ENCODE measurements around the gene TTC12. TPM values are rescaled to one million over a fixed set of nuclear protein-coding genes. Genes with fewer than 3 reads are reported as not detected.
A peak's percentile ranks its signal among the peaks of the same experiment; 100 is the strongest.

TTC12 gene
- total RNA-seq, 2 donors from 2014 or later: 6.2 to 12.8 TPM

- H3K36me3 Mint-ChIP-seq: peaks cover 4% of the 10 kb centered on the region
- no peak overlapping the region for H3K4me3 Mint-ChIP-seq
- H3K4me1 Mint-ChIP-seq (ENCODE audit: low read depth in 2 of 2): peaks cover 0 to 6% of the 10 kb centered on the region in 2 donors
- H3K27ac Mint-ChIP-seq: no peak overlapping the region
- ATAC-seq: no peak
- H3K27me3 Mint-ChIP-seq: no peaks in the 10 kb centered on the region
- no peak for DNase-seq (ENCODE audit: low spot score)
- no peaks in the 10 kb centered on the region for H3K9me3 Mint-ChIP-seq
Observed at GRCh38 chr11:113322158-113322557, 7.8 kb downstream of the TTC12 start.

- H3K9me3 Mint-ChIP-seq: no peaks in the 10 kb centered on the region
- ATAC-seq: no peak
- peaks cover 7% of the 10 kb centered on the region for H3K36me3 Mint-ChIP-seq
Observed at GRCh38 chr11:113324250-113324649, 9.9 kb downstream of the TTC12 start.

GRCh38 chr11:113329725-113330124, 15.3 kb downstream of the TTC12 start:
- Mint-ChIP-seq H3K4me3 (no peak overlapping the region), H3K27me3 (no peaks in the 10 kb centered on the region), H3K36me3 (peaks cover 7% of the 10 kb centered on the region), H3K9me3 (no peaks in the 10 kb centered on the region), H3K27ac (no peak overlapping the region), H3K4me1 (ENCODE audit: low read depth in 2 of 2) (no peaks in the 10 kb centered on the region)
- ATAC-seq (no peak), DNase-seq (ENCODE audit: low spot score) (no peak)

More at GRCh38 chr11:113324250-113324649, 9.9 kb downstream of the TTC12 start:
- Mint-ChIP-seq H3K27ac (no peak overlapping the region), H3K4me3 (no peak overlapping the region), H3K4me1 (ENCODE audit: low read depth in 2 of 2) (no peaks in the 10 kb centered on the region), H3K27me3 (no peaks in the 10 kb centered on the region)
- DNase-seq (ENCODE audit: low spot score): no peak

GRCh38 chr11:113331441-113331840, 17.1 kb downstream of the TTC12 start:
- H3K36me3 Mint-ChIP-seq: peaks cover 7% of the 10 kb centered on the region
- DNase-seq (ENCODE audit: low spot score) (no peak), ATAC-seq (no peak)
- no peaks in the 10 kb centered on the region for H3K4me1 Mint-ChIP-seq (ENCODE audit: low read depth in 2 of 2)
- no peak overlapping the region for H3K4me3 Mint-ChIP-seq
- no peaks in the 10 kb centered on the region for H3K9me3 Mint-ChIP-seq
- no peaks in the 10 kb centered on the region for H3K27me3 Mint-ChIP-seq
- no peak overlapping the region for H3K27ac Mint-ChIP-seq

- no peaks in the 10 kb centered on the region for H3K4me1 Mint-ChIP-seq (ENCODE audit: low read depth in 2 of 2)
- H3K4me3 Mint-ChIP-seq: no peak overlapping the region
- ATAC-seq: no peak
- peaks cover 8% of the 10 kb centered on the region for H3K36me3 Mint-ChIP-seq
- no peaks in the 10 kb centered on the region for H3K27me3 Mint-ChIP-seq
- H3K9me3 Mint-ChIP-seq: no peaks in the 10 kb centered on the region
- no peak for DNase-seq (ENCODE audit: low spot score)
- H3K27ac Mint-ChIP-seq: no peak overlapping the region
Observed at GRCh38 chr11:113332023-113332422, 17.6 kb downstream of the TTC12 start.

GRCh38 chr11:113332638-113333329, 18.4 kb downstream of the TTC12 start:
- DNase-seq (ENCODE audit: low spot score) (no peak), ATAC-seq (peak in 1 of 2 donors; percentile 55)
- Mint-ChIP-seq H3K9me3 (no peaks in the 10 kb centered on the region), H3K4me1 (ENCODE audit: low read depth in 2 of 2) (no peaks in the 10 kb centered on the region), H3K27me3 (no peaks in the 10 kb centered on the region), H3K4me3 (no peak overlapping the region), H3K36me3 (peaks cover 11% of the 10 kb centered on the region), H3K27ac (no peak overlapping the region)

- Mint-ChIP-seq H3K36me3 (peaks cover 8% of the 10 kb centered on the region), H3K4me1 (ENCODE audit: low read depth in 2 of 2) (no peaks in the 10 kb centered on the region), H3K27me3 (no peaks in the 10 kb centered on the region), H3K9me3 (no peaks in the 10 kb centered on the region), H3K27ac (no peak overlapping the region), H3K4me3 (no peak overlapping the region)
- DNase-seq (ENCODE audit: low spot score): no peak
- no peak for ATAC-seq
Observed at GRCh38 chr11:113334183-113334582, 19.8 kb downstream of the TTC12 start.

- Mint-ChIP-seq H3K9me3 (no peaks in the 10 kb centered on the region), H3K4me3 (no peak overlapping the region), H3K27ac (no peak overlapping the region), H3K27me3 (no peaks in the 10 kb centered on the region), H3K4me1 (ENCODE audit: low read depth in 2 of 2) (no peaks in the 10 kb centered on the region), H3K36me3 (peaks cover 15% of the 10 kb centered on the region)
- DNase-seq (ENCODE audit: low spot score): no peak
- ATAC-seq: no peak
Observed at GRCh38 chr11:113338730-113339129, 24.3 kb downstream of the TTC12 start.

- no peak overlapping the region for H3K27ac Mint-ChIP-seq
Observed at GRCh38 chr11:113339929-113340589, 25.7 kb downstream of the TTC12 start.

GRCh38 chr11:113341388-113342165, 27.2 kb downstream of the TTC12 start:
- Mint-ChIP-seq H3K36me3 (peaks cover 15% of the 10 kb centered on the region), H3K27ac (no peak overlapping the region), H3K9me3 (no peaks in the 10 kb centered on the region), H3K4me1 (ENCODE audit: low read depth in 2 of 2) (no peaks in the 10 kb centered on the region), H3K4me3 (no peak overlapping the region), H3K27me3 (no peaks in the 10 kb centered on the region)
- no peak for ATAC-seq
- DNase-seq (ENCODE audit: low spot score): no peak

More at GRCh38 chr11:113339929-113340589, 25.7 kb downstream of the TTC12 start:
- Mint-ChIP-seq H3K9me3 (no peaks in the 10 kb centered on the region), H3K4me1 (ENCODE audit: low read depth in 2 of 2) (no peaks in the 10 kb centered on the region), H3K4me3 (no peak overlapping the region), H3K36me3 (peaks cover 15% of the 10 kb centered on the region), H3K27me3 (no peaks in the 10 kb centered on the region)
- ATAC-seq: no peak
- no peak for DNase-seq (ENCODE audit: low spot score)

- DNase-seq (ENCODE audit: low spot score): no peak
- Mint-ChIP-seq H3K4me1 (ENCODE audit: low read depth in 2 of 2) (no peaks in the 10 kb centered on the region), H3K27ac (no peak overlapping the region), H3K27me3 (no peaks in the 10 kb centered on the region), H3K4me3 (no peak overlapping the region), H3K36me3 (no peaks in the 10 kb centered on the region), H3K9me3 (no peaks in the 10 kb centered on the region)
- no peak for ATAC-seq
Observed at GRCh38 chr11:113345978-113346377, 31.6 kb downstream of the TTC12 start.

GRCh38 chr11:113349528-113349927, 35.1 kb downstream of the TTC12 start:
- Mint-ChIP-seq H3K27me3 (no peaks in the 10 kb centered on the region), H3K9me3 (no peaks in the 10 kb centered on the region), H3K36me3 (peaks cover 7% of the 10 kb centered on the region), H3K4me3 (no peak overlapping the region), H3K27ac (no peak overlapping the region), H3K4me1 (ENCODE audit: low read depth in 2 of 2) (no peaks in the 10 kb centered on the region)
- DNase-seq (ENCODE audit: low spot score): no peak
- no peak for ATAC-seq

- Mint-ChIP-seq H3K36me3 (peaks cover 17% of the 10 kb centered on the region), H3K4me3 (no peak overlapping the region), H3K27ac (no peak overlapping the region), H3K27me3 (no peaks in the 10 kb centered on the region), H3K9me3 (no peaks in the 10 kb centered on the region), H3K4me1 (ENCODE audit: low read depth in 2 of 2) (no peaks in the 10 kb centered on the region)
- DNase-seq (ENCODE audit: low spot score): no peak
- ATAC-seq: no peak
Observed at GRCh38 chr11:113350336-113351067, 36.1 kb downstream of the TTC12 start.

All from natural killer cell treated with Interleukin-12 subunit alpha and Interleukin-12 subunit beta and Interleukin-15 and Interleukin-18, amount 100 ng/mL, for 72 hours (primary cell).